Left lobe of liver (tissue), 2 donors: ENCODE data around the gene ANKIB1. TPM values are rescaled to one million over a fixed set of nuclear protein-coding genes. Genes with fewer than 3 reads are reported as not detected.

ENCODE experiments used
- ATAC-seq: fragments of 200-7000 bp; cut with Tn5 transposase; one replicate; pipeline ENCODE4 v1.9.1; 2020; ENCODE audit warnings: mild to moderate bottlenecking, moderate library complexity
- DNase-seq: peaks from one replicate; pipeline ENCODE4 v3.0.0-alpha.2; 2020; ENCODE audit warnings: low spot score
- total RNA-seq: library from RNA; stranded (reverse); gene quantifications from one replicate; pipeline ENCODE4 v1.2.1, GENCODE V29; 2021
- donor health status: DM: no; HTN: no; CAD: no; lungs with moderate emphysema.
- donor health status: DM: no; HTN: yes; CAD: no.

The ANKIB1 gene
- total RNA-seq, 1 donor from 2014 or later: 13.1 TPM

DNA sequence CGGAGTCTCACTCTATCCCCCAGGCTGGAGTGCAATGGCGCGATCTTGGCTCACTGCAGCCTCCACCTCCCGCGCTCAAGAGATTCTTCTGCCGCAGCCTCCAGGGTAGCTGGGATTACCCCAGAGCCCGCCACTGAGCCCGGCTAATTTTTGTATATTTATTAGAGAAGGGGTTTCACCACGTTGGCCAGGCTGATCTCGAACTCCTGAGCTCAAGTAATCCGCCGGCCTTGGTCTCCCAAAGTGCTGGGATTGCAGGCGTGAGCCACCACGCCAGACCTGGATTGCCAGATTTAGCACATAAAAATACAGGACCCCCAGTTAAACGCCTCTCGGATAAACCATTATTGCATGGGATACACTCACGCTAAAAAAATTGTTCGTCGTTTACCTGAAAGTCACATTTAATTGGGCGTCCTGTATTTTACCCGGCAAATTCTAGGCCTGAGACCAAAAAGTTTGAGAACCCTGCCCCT lies 201.1 kb downstream of the ANKIB1 start:
- no peak for ATAC-seq
- no peak for DNase-seq

DNA sequence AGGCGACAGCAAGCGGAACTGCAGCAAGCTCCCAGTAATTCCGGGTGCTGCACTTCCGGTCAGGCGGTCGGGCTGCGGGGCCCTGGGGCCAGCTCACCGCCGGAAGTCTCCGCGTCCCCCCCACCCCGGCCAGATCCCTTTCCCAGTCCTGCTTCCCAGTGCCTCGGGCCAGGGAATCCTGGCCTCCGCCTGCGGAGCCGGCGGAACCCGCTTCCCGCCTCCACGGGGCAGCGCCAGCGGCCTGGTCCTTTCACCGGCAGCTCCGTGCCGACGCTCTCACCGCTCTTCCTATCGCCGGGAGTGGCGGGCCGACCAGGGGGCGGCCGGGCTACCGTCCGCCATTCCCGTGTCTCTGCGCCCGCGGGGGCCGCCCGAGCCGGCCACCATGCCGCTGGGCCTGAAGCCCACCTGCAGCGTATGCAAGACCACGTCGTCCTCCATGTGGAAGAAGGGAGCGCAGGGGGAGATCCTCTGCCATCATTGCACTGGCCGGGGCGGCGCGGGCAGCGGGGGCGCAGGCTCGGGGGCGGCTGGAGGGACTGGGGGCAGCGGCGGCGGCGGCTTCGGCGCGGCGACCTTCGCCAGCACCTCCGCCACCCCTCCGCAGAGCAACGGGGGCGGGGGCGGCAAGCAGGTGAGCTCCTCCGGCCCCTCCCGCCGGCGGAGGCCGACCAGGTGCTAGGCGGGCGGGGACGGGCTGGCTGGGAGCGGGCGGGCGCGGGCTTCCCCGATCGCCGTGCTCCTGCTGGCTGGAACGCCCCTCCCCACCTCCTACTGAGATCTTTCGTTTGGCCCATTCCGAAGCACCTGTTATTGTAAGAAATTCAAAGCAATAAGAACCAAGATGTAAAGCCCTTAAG lies 201.8 kb downstream of the ANKIB1 start, which contains the start of gene GATAD1:
GATAD1 (plus strand) TSS at position 138 of the 860 bp plus-strand sequence; CDS start at position 386, 248 bp downstream.
- peak; percentile 95 for DNase-seq
- peak; percentile 97 for ATAC-seq

DNA sequence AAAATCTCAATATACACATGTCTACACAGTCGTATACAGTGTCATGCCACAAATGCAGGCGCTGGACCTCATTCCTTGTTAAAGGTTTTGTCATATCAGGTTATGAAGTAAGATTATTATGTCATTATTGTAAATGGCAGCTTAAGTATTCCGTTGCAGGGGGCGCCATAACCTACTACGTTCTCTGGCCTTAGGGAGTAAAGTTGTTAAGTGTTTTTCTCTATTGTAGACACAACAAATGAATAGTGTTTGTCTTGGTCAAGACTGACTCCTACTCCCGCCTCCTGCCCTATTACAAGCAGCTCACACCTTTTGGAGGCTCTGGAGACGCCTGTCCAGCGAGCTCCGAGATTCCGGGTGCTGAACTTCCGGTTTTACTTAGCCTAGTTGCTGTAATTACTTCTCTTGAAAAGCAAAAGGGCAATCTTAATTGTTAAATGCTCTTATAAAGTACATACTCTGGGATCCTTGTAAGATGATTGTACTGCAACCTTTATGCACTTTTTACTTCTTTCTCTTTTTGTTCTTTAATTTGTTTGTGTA lies 202.5 kb downstream of the ANKIB1 start:
- ATAC-seq (peak; percentile 38), DNase-seq (peak; percentile 55)

Other genes starting within 250 kb of the ANKIB1 start
- 77.5 TPM for gene CYP51A1, start 111.5 kb upstream of the ANKIB1 start, total RNA-seq
- not detected for gene LRRD1, start 66.8 kb upstream of the ANKIB1 start, total RNA-seq
- 16.8 TPM for gene KRIT1, start 60 bp upstream of the ANKIB1 start, total RNA-seq
- gene GATAD1, start 201.5 kb downstream of the ANKIB1 start, total RNA-seq: 12.5 TPM
- not detected for gene ERVW-1, start 232.0 kb downstream of the ANKIB1 start, total RNA-seq